HepG2 (cell line): Measurements from ENCODE around the gene USB1. TPM values are rescaled to one million over a fixed set of nuclear protein-coding genes. Genes with fewer than 3 reads are reported as not detected.

Experiments
- CEBPG ChIP-seq: IDR thresholded peaks from 2 replicates; pipeline ENCODE4 v1.6.1; 2016
- FIP1L1 ChIP-seq: fragments of 200-400 bp; formaldehyde crosslinking; IDR thresholded peaks from 2 replicates; pipeline ENCODE4 v1.6.1; 2018; ENCODE audit warnings: low read depth, mild to moderate bottlenecking, low read length, moderate library complexity, borderline replicate concordance; ENCODE audit not compliant: insufficient read depth
- HDAC2 ChIP-seq: sonication (generic); formaldehyde crosslinking; IDR thresholded peaks from 2 replicates; pipeline ENCODE4 v1.4.0; 2020; ENCODE audit warnings: missing genetic modification reagents
- KLF6 ChIP-seq: IDR thresholded peaks from 2 replicates; pipeline ENCODE4 v1.8.0; 2016; ENCODE audit warnings: missing biosample characterization, missing genetic modification reagents
- MXI1 ChIP-seq: IDR thresholded peaks from 3 replicates; pipeline ENCODE4 v1.6.1; 2012; ENCODE audit warnings: low read depth, low read length, inconsistent platforms, borderline replicate concordance
- NPAS2 ChIP-seq: sonication (generic); formaldehyde crosslinking; IDR thresholded peaks from 2 replicates; pipeline ENCODE4 v1.8.0; 2022; ENCODE audit warnings: mild to moderate bottlenecking, missing genetic modification reagents, borderline replicate concordance
- PAWR ChIP-seq: sonication (generic); formaldehyde crosslinking; IDR thresholded peaks from 2 replicates; pipeline ENCODE4 v1.4.0; 2020; ENCODE audit warnings: missing genetic modification reagents, mild to moderate bottlenecking, borderline replicate concordance
- PHB2 ChIP-seq: fragments of 450-650 bp; IDR thresholded peaks from 2 replicates; pipeline ENCODE4 v1.6.1; 2018; ENCODE audit not compliant: partially characterized antibody
- SP1 ChIP-seq, 2 experiments: fragments of 450-650 bp in 1 of 2; sonication (generic) in 1 of 2; formaldehyde crosslinking in 1 of 2; IDR thresholded peaks; 2 replicates each; pipeline versions ENCODE4 v1.4.0 to v1.6.1; 2016 to 2020; ENCODE audit warnings: missing genetic modification reagents in 1 of 2
- TCF12 ChIP-seq, 2 experiments: fragments of 450-650 bp in 1 of 2; sonication (generic) in 1 of 2; formaldehyde crosslinking in 1 of 2; IDR thresholded peaks; 2 replicates each; pipeline versions ENCODE4 v1.6.1 to v1.8.0; 2017 to 2022; ENCODE audit warnings: antibody characterized with exemption in 1 of 2, mild to moderate bottlenecking in 1 of 2, missing genetic modification reagents in 1 of 2, moderate library complexity in 1 of 2
- TERF1 ChIP-seq: sonication (generic); formaldehyde crosslinking; IDR thresholded peaks from 2 replicates; pipeline ENCODE4 v1.8.0; 2022; ENCODE audit warnings: mild to moderate bottlenecking, missing genetic modification reagents, moderate library complexity
- TFDP1 ChIP-seq: IDR thresholded peaks from 2 replicates; pipeline ENCODE4 v1.6.1; 2016; ENCODE audit warnings: missing compliant biosample characterization, missing genetic modification reagents, borderline replicate concordance
- ZBTB34 ChIP-seq: sonication (generic); formaldehyde crosslinking; IDR thresholded peaks from 2 replicates; pipeline ENCODE4 v1.8.0; 2022; ENCODE audit warnings: mild to moderate bottlenecking, missing genetic modification reagents
- ZGPAT ChIP-seq: IDR thresholded peaks from 2 replicates; pipeline ENCODE4 v1.6.1; 2016; ENCODE audit warnings: mild to moderate bottlenecking
- ZNF124 ChIP-seq: sonication (generic); formaldehyde crosslinking; IDR thresholded peaks from 2 replicates; pipeline ENCODE4 v1.4.0; 2020; ENCODE audit warnings: missing genetic modification reagents
- ZNF18 ChIP-seq: sonication (generic); formaldehyde crosslinking; IDR thresholded peaks from 2 replicates; pipeline ENCODE4 v1.8.0; 2022; ENCODE audit warnings: mild to moderate bottlenecking, missing genetic modification reagents; ENCODE audit not compliant: insufficient replicate concordance
- ZNF552 ChIP-seq: sonication (generic); formaldehyde crosslinking; IDR thresholded peaks from 2 replicates; pipeline ENCODE4 v1.9.0; 2022; ENCODE audit warnings: missing genetic modification reagents, mild to moderate bottlenecking, borderline replicate concordance
- polyA plus RNA-seq, 8 experiments: library from polyadenylated mRNA; depleted of rRNA in 3 of 8; stranded (reverse) in 7 of 8; unstranded in 1 of 8; fragments of >200 nt; fragmentation: Illumina TruSeq in 4 of 8; extraction: Trizol in 4 of 8; gene quantifications; 2 replicates each; pipeline versions ENCODE4 v1.2.1 to v1.2.3, GENCODE V29; 2011 to 2016; ENCODE audit warnings: low read depth in 4 of 8, missing spikeins in 1 of 8, mixed read lengths in 1 of 8; ENCODE audit not compliant: insufficient read depth in 1 of 8
- total RNA-seq, 5 experiments: library from RNA; depleted of rRNA; stranded (reverse); fragments of >200 nt; fragmentation: Illumina TruSeq; extraction: Trizol; gene quantifications; 2 replicates each; pipeline ENCODE4 v1.2.3, GENCODE V29; 2016; ENCODE audit warnings: low read depth in 1 of 5
- TF ChIP-seq, protein P1 (sequence below): sonication (generic); formaldehyde crosslinking; IDR thresholded peaks from 2 replicates; pipeline ENCODE4 v1.8.0; 2023; ENCODE audit warnings: mild to moderate bottlenecking, missing genetic modification reagents
- TF ChIP-seq, protein P2 (sequence below): sonication (generic); formaldehyde crosslinking; IDR thresholded peaks from 2 replicates; pipeline ENCODE4 v1.4.0; 2020; ENCODE audit warnings: mild to moderate bottlenecking, low read depth, missing genetic modification reagents

The USB1 gene
- total and polyA plus RNA-seq, 2 of the 13 experiments (the other 11 are each of a cell fraction or from before 2014, with no cell fraction given) = 16.7 to 65.4 TPM

- TF ChIP-seq HDAC2 (CRISPR knock-in tag) (no peak), ZGPAT (CRISPR knock-in tag) (no peak; the same call in 1 of the 2 replicates), ZBTB34 (CRISPR knock-in tag) (no peak; the same call in 1 of the 2 replicates), MXI1 (no peak), TCF12 (IDR thresholded peaks at IDR 0.05) (no peak), TCF12 (CRISPR knock-in tag; IDR thresholded peaks at IDR 0.05) (no peak; the same call in 1 of the 2 replicates), ZNF18 (CRISPR knock-in tag) (no peak), NPAS2 (CRISPR knock-in tag) (no peak), SP1 (IDR thresholded peaks at IDR 0.05) (no peak), SP1 (CRISPR knock-in tag; IDR thresholded peaks at IDR 0.05) (no peak), PAWR (CRISPR knock-in tag) (no peak), KLF6 (CRISPR knock-in tag) (peak; percentile 30; the same call in 1 of the 2 replicates), ZNF124 (CRISPR knock-in tag) (no peak), ZNF552 (CRISPR knock-in tag) (no peak), CEBPG (CRISPR knock-in tag) (no peak), FIP1L1 (no peak), TFDP1 (CRISPR knock-in tag) (no peak), TERF1 (CRISPR knock-in tag) (no peak), PHB2 (no peak)
- TF ChIP-seq, protein P1, sequence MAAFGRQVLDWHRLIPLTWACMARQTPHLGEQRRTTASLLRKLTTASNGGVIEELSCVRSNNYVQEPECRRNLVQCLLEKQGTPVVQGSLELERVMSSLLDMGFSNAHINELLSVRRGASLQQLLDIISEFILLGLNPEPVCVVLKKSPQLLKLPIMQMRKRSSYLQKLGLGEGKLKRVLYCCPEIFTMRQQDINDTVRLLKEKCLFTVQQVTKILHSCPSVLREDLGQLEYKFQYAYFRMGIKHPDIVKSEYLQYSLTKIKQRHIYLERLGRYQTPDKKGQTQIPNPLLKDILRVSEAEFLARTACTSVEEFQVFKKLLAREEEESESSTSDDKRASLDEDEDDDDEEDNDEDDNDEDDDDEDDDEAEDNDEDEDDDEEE (CRISPR knock-in tag) = 0 out of 2 replicates have a peak, but pooled peaks have one; percentile 12
- TF ChIP-seq, protein P2, sequence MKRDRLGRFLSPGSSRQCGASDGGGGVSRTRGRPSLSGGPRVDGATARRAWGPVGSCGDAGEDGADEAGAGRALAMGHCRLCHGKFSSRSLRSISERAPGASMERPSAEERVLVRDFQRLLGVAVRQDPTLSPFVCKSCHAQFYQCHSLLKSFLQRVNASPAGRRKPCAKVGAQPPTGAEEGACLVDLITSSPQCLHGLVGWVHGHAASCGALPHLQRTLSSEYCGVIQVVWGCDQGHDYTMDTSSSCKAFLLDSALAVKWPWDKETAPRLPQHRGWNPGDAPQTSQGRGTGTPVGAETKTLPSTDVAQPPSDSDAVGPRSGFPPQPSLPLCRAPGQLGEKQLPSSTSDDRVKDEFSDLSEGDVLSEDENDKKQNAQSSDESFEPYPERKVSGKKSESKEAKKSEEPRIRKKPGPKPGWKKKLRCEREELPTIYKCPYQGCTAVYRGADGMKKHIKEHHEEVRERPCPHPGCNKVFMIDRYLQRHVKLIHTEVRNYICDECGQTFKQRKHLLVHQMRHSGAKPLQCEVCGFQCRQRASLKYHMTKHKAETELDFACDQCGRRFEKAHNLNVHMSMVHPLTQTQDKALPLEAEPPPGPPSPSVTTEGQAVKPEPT = 0 out of 2 replicates have a peak, but pooled peaks have one; percentile 22
These were observed 25.0 kb downstream of the USB1 start (continued) for GRCh38 chr16:58026139-58026704.
